SK-N-SH treated with all-trans-retinoic acid at 6 μM for 48 hours (cell line): ENCODE measurements around the gene GORAB.

Experiments
- ATAC-seq: fragments of 200-7000 bp; cut with Tn5 transposase; 3 replicates; pipeline ENCODE4 v1.9.1; 2020; ENCODE audit warnings: mild to moderate bottlenecking, moderate library complexity
- ARNTL ChIP-seq: fragments of 450-650 bp; formaldehyde crosslinking; IDR thresholded peaks from 2 replicates; pipeline ENCODE4 v1.5.0; 2020; ENCODE audit warnings: low read depth, mild to moderate bottlenecking, moderate library complexity, borderline replicate concordance
- BACH2 ChIP-seq: fragments of 250-450 bp; sonication (Bioruptor Pico); IDR thresholded peaks from 2 replicates; pipeline ENCODE4 v1.9.0; 2021; ENCODE audit warnings: mild to moderate bottlenecking, borderline replicate concordance
- CREB5 ChIP-seq: fragments of 250-450 bp; sonication (Bioruptor Pico); IDR thresholded peaks from 2 replicates; pipeline ENCODE4 v1.5.1; 2020; ENCODE audit warnings: low read depth, mild to moderate bottlenecking, moderate library complexity
- CSDC2 ChIP-seq: fragments of 250-450 bp; sonication (Bioruptor Pico); IDR thresholded peaks from 2 replicates; pipeline ENCODE4 v1.5.0; 2020; ENCODE audit warnings: mild to moderate bottlenecking, moderate library complexity
- CSRNP3 ChIP-seq: fragments of 250-450 bp; sonication (Bioruptor Pico); IDR thresholded peaks from 2 replicates; pipeline ENCODE4 v1.5.1; 2021; ENCODE audit warnings: mild to moderate bottlenecking, moderate library complexity
- ESRRG ChIP-seq: fragments of 250-450 bp; sonication (Bioruptor Pico); IDR thresholded peaks from 2 replicates; pipeline ENCODE4 v1.6.1; 2021; ENCODE audit warnings: mild to moderate bottlenecking
- GLIS3 ChIP-seq: fragments of 250-450 bp; sonication (Bioruptor Pico); IDR thresholded peaks from 2 replicates; pipeline ENCODE4 v1.5.0; 2020; ENCODE audit warnings: mild to moderate bottlenecking, moderate library complexity
- ISL1 ChIP-seq: fragments of 250-450 bp; sonication (Bioruptor Pico); IDR thresholded peaks from 2 replicates; pipeline ENCODE4 v2.1.2; 2022; ENCODE audit warnings: mild to moderate bottlenecking, moderate library complexity
- OSR1 ChIP-seq: fragments of 250-450 bp; sonication (Bioruptor Pico); IDR thresholded peaks from 2 replicates; pipeline ENCODE4 v1.8.0; 2022; ENCODE audit warnings: moderate library complexity, mild to moderate bottlenecking, inconsistent platforms
- PATZ1 ChIP-seq: fragments of 250-450 bp; sonication (Bioruptor Pico); IDR thresholded peaks from 2 replicates; pipeline ENCODE4 v1.8.0; 2020; ENCODE audit warnings: mild to moderate bottlenecking, moderate library complexity, borderline replicate concordance
- POU6F1 ChIP-seq: fragments of 250-450 bp; sonication (Bioruptor Pico); IDR thresholded peaks from 2 replicates; pipeline ENCODE4 v1.8.0; 2021; ENCODE audit warnings: low read depth, mild to moderate bottlenecking, moderate library complexity, borderline replicate concordance
- PPARA ChIP-seq: fragments of 250-450 bp; sonication (Bioruptor Pico); IDR thresholded peaks from 2 replicates; pipeline ENCODE4 v1.5.0; 2020; ENCODE audit warnings: mild to moderate bottlenecking, borderline replicate concordance
- RARB ChIP-seq: fragments of 250-450 bp; sonication (Bioruptor Pico); IDR thresholded peaks from 2 replicates; pipeline ENCODE4 v1.8.0; 2021; ENCODE audit warnings: mild to moderate bottlenecking, moderate library complexity
- SNAI2 ChIP-seq: fragments of 250-450 bp; sonication (Bioruptor Pico); IDR thresholded peaks from 2 replicates; pipeline ENCODE4 v1.5.0; 2020; ENCODE audit warnings: mild to moderate bottlenecking, moderate library complexity
- TCF4 ChIP-seq: fragments of 250-450 bp; sonication (Bioruptor Pico); IDR thresholded peaks from 2 replicates; pipeline ENCODE4 v1.8.0; 2021; ENCODE audit warnings: mild to moderate bottlenecking, moderate library complexity, borderline replicate concordance
- TOX ChIP-seq: fragments of 250-450 bp; sonication (Bioruptor Pico); IDR thresholded peaks from 2 replicates; pipeline ENCODE4 v1.8.0; 2021; ENCODE audit warnings: mild to moderate bottlenecking, moderate library complexity, borderline replicate concordance
- TSHZ2 ChIP-seq: fragments of 250-450 bp; sonication (Bioruptor Pico); IDR thresholded peaks from 2 replicates; pipeline ENCODE4 v1.5.0; 2020; ENCODE audit warnings: mild to moderate bottlenecking, moderate library complexity
- ZC3H10 ChIP-seq: fragments of 250-450 bp; sonication (Bioruptor Pico); IDR thresholded peaks from 2 replicates; pipeline ENCODE4 v1.5.1; 2021; ENCODE audit warnings: mild to moderate bottlenecking, moderate library complexity
- ZFP3 ChIP-seq: fragments of 250-450 bp; sonication (Bioruptor Pico); IDR thresholded peaks from 2 replicates; pipeline ENCODE4 v1.5.0; 2020; ENCODE audit warnings: mild to moderate bottlenecking, moderate library complexity
- ZNF565 ChIP-seq: fragments of 450-650 bp; formaldehyde crosslinking; conservative IDR thresholded peaks from 2 replicates; pipeline ENCODE4 v1.5.0; 2020; ENCODE audit warnings: low read depth, mild to moderate bottlenecking, moderate library complexity
- ZNF70 ChIP-seq: fragments of 450-650 bp; formaldehyde crosslinking; IDR thresholded peaks from 2 replicates; pipeline ENCODE4 v1.5.0; 2020; ENCODE audit warnings: mild to moderate bottlenecking, moderate library complexity
- ZNF8 ChIP-seq: fragments of 450-650 bp; formaldehyde crosslinking; IDR thresholded peaks from 2 replicates; pipeline ENCODE4 v1.5.0; 2020; ENCODE audit warnings: mild to moderate bottlenecking, moderate library complexity

GORAB gene

DNA sequence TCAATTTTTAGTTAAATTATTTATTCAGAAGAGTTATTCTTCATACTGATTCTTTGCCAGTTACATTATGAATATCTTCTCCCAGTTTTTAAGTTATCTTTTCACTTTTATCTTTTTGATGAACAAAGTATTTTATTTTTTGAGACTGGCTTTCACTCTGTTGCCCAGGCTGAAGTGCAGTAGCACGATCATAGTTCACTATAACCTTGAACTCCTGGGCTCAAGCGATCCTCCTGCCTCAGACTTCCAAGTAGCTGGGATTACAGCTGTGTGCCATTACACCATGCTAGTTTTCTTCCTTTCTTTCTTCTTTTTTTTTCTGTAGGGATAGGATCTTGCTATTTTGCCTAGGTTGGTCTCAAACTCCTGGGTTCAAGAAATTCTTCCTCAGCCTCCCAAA lies 3.5 kb downstream of the GORAB start:
- TF ChIP-seq BACH2 (CRISPR knock-in tag) (no peak), OSR1 (no peak), ZNF70 (CRISPR knock-in tag) (no peak), CREB5 (no peak), RARB (CRISPR knock-in tag) (no peak), PATZ1 (CRISPR knock-in tag) (no peak), CSRNP3 (no peak), TCF4 (CRISPR knock-in tag) (no peak), ZC3H10 (CRISPR knock-in tag) (no peak), ZNF8 (CRISPR knock-in tag) (no peak), SNAI2 (CRISPR knock-in tag) (no peak), TSHZ2 (no peak), ISL1 (no peak)
- ATAC-seq = no peak

- TF ChIP-seq RARB (CRISPR knock-in tag) = no peak
- TF ChIP-seq ZC3H10 (CRISPR knock-in tag) = no peak
- no peak for TF ChIP-seq ZNF70 (CRISPR knock-in tag)
- TF ChIP-seq TCF4 (CRISPR knock-in tag) = no peak
- TF ChIP-seq ESRRG = no peak
- no peak for TF ChIP-seq PATZ1 (CRISPR knock-in tag)
- no peak for TF ChIP-seq CREB5
- no peak for TF ChIP-seq GLIS3 (CRISPR knock-in tag)
- TF ChIP-seq CSDC2 (CRISPR knock-in tag) = no peak
- TF ChIP-seq, all 23 proteins: peak for 0
- no peak for ATAC-seq
Observed at GRCh38 chr1:170536924-170537551, 5.1 kb downstream of the GORAB start.

- peak; percentile 76 for ATAC-seq
- TF ChIP-seq ARNTL (CRISPR knock-in tag) (no peak), ESRRG (no peak), OSR1 (no peak), SNAI2 (CRISPR knock-in tag) (no peak), PPARA (CRISPR knock-in tag) (no peak), ZNF70 (CRISPR knock-in tag) (no peak), POU6F1 (CRISPR knock-in tag) (no peak), TOX (CRISPR knock-in tag) (no peak), CREB5 (no peak), ZNF8 (CRISPR knock-in tag) (no peak), ZC3H10 (CRISPR knock-in tag) (no peak), ZFP3 (CRISPR knock-in tag) (no peak), TCF4 (CRISPR knock-in tag) (no peak), GLIS3 (CRISPR knock-in tag) (no peak), ISL1 (no peak), RARB (CRISPR knock-in tag) (no peak), ZNF565 (no peak)
Observed at GRCh38 chr1:170537798-170538503, 6.0 kb downstream of the GORAB start.
